Fibroblast of skin of scalp (primary cell): ENCODE measurements around the gene SNRPD2.
A peak's percentile ranks its signal among the peaks of the same experiment; 100 is the strongest.

ENCODE experiments used
- DNase-seq: peaks from one replicate; pipeline ENCODE4 v3.0.0-alpha.2; 2013

Gene SNRPD2

GRCh38 chr19:45655073-45655472, 36.7 kb downstream of the SNRPD2 start:
- no peak for DNase-seq

DNA sequence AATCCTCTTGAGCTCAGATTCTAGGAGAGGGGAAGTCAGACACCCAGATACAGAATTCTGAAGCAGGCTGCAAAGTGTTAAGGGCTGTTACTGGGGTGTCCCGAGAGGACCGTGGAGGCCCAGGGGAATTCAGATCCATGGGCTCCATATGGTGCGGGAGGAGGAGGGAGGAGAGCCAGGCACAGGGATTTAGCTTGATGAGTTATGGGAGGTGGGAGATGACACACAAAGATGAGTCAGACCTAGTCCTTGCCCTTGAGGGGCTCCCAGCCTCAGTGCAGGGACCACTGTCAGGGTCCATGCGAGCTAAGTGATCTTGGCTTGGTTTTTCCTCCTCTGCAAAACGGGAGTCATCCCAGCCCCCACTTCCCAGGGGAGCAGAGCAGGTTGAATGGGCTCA, 38.1 kb downstream of the SNRPD2 start:
- no peak for DNase-seq

GRCh38 chr19:45650722-45651121, 41.0 kb downstream of the SNRPD2 start:
- DNase-seq: no peak

- DNase-seq: no peak
Measured at GRCh38 chr19:45646345-45646698, 45.4 kb downstream of the SNRPD2 start.

DNA sequence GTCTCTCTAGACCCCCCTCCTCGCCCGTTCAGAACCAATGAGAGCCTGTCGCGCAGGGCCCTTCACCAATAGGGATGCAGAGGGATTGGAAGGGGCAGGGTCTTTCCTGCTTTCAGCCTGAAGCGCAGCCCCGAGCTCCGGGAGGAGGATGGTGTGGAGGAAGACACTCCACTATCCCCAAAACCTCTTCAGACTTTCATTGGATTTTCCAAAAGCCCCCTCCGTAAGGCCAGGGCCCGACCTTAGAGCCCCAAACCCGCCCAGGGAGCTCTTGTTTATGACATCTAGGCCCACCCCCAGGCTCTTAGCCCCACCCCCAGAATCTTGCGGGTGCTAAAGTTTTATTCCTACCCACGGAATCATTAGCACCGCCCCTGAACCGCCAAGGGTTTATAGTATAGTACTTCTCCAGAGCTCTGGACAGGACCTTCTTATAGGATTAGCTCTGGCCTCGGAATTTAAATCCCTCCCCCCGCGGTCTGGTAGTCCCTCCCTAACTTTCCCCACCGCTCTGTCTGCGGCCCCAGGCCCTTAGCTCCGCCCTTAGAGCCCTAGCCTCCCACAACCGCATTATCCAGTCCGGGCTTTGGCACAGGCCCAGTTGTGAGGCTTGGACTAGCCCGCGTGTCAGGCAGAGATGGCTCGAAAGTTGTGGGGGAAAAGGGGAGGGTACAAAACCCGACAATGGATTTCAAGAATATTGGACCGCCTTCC, 46.0 kb downstream of the SNRPD2 start:
- peak; percentile 95 for DNase-seq

DNA sequence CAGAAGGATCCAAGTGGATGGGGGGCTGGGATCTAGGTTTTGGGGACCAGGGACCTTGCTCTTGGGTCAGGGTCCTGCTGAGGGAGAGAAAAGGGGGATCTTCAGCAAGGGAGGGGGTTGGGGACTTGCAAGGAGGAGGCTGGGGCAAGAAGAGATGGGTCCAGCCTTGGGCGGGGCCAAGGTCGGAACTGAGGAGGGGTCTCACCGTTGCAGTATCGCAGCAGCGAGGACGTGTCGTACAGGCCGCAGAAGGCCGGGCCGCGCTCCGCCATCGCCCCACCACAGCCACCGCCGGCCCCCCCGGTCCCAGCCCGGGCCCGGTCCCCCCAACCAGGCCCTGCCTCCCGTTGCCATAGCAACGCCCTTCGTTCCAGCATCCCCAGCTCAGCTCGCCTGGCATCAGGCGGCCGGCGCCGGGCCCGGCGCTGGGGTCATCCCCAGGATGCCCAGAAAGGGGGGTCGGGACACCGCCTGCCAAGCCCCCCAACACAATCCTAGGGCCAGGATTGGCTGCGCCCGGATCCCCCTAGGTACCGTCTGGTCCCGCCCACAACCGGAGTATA, 46.6 kb downstream of the SNRPD2 start:
- DNase-seq: no peak

GRCh38 chr19:45643927-45644771, 47.6 kb downstream of the SNRPD2 start:
- no peak for DNase-seq

DNA sequence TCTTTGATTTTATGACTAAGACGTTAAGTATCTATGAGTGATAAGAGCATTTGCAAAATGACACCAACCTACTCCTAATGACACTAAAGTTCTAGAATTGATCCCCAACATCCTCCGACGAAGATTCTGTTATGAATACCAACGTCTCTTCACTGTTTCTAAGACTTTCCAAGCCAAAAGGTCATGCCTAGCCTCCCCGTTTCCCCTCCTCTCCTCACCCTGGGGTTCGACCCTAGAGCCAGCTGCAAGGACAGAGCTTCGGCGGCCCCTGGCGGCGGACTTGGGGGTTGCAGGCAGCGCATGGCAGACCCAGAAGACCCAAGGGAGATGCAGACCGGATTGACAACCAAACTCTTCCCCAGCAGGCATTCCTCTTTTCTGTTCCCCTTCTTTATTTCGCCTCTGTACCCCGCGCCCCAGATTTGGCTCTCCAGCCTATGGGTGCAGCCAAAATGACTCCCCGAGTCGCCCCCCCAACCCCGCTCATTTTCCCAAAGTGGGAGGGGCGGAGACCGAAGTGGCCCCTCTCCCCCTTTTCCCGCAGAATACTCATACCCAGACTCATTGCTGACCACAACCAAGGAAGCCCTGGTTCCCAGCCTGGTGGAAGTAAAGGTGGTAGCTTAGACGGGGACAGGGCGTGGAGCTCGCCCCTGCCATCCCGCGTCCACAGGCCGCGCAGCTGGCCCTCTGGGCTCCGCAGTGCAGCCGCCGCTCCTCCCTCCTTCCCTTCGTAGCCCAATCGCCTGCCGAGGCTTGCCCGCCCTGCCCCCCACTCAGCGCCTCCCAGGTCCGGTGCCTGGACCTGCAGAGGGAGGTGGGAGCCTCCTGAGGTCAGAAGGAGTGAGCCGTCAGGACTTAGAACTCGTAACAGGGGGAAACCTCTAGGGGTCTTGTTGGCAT, 48.5 kb downstream of the SNRPD2 start:
- DNase-seq: peak; percentile 80

- DNase-seq: peak; percentile 76
Measured at GRCh38 chr19:45641274-45642105, 50.3 kb downstream of the SNRPD2 start.

DNA sequence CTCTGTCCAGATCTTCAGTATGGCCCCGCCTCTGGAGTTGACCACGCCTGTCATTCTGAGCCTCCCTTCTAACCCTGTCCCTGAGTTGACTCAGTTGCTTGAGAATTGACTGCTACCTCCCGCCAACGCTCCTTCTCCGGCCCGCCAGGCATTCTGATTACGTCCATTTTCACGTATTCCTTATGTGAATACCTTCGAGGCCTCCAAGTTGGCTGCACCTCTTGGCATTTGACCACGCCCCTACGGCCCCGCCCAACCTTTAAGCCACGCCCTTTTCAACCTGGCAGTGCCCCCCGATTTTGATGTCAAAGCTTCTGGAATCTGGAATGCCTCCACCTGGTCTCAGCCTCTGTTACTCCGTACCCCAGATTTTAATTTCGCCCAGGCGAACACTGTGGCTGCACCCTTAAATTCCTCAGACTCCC, 50.9 kb downstream of the SNRPD2 start:
- no peak for DNase-seq

DNA sequence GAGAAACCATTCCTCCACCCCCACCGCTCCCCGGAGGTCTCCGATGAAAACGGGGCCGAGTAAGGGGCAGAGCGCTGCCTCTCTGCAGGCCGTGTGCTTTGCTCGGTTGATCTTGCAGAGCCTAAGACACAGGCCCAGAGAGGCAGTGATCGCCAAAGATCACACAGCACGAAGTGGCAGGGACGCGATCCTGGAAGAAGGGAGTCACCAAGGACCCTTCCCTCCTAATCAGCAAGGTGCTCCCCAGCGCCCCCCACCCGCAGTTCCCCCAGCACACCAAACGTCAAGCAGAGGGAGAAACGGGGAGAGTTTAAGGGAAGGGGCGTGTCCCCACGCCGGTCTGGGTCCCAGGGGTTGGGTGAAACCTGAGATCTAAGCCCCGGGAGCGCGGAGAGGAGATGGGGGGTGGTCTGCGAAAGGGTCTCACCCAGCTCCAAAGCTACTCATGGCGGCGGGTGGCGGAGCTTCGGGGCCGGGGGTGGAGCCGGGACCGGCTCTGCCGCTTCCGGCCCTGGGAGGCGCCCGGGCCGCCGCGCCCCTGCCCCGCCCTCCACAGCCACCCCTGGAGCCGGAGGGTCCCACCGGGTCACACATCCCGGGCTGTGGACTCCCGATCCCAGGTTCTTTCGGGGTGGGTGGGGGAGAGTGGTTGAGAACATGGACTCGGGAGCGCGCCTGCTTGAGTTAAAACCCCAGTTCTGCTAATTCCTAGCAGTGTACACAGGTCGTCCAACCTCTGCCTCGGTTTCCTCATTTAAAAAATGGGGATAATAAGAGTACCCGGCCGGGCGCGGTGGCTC, 52.6 kb downstream of the SNRPD2 start, which contains the start of gene EML2:
TSS of gene EML2 (minus strand) at position 468 of the 800 bp plus-strand sequence. CDS start at position 447, 21 bp downstream.
- peak; percentile 39 for DNase-seq

DNA sequence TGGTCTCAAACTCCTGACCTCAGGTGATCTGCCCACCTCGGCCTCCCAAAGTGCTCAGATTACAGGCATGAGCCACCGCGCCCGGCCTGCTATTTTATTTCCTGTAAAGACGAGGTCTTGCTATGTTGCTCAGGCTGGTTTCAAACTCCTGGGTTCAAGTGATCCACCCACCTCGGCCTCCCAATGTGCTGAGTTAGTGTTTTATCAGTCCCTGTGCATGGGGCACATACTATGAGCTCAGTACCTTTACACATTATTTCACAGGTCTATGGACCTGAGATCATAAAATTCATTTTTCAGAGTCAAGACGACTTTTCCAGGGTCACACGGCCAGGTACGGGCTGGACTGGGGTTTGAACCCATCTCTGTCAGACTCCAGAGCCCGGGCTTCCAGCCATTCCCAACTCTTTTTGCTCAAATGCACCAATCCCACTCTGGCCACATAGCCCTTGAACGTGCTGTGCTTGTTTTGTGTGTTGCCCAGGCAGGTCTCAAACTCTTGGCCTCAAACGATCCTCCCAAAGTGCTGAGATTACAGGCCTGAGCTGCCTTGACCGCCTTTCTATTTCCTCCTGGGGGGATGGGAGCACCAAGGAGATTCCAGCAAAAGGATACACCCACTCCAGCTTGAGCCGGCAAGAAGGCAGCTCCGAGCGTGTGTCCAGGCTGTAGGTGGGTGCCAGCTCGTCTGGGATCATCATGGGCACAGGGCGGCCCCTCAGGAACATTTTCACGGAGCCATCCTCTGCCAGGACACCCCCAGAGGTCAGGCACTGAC, 53.7 kb downstream of the SNRPD2 start:
- peak; percentile 37 for DNase-seq
